ENCODE data around the gene C14orf93. TPM values are rescaled to one million over a fixed set of nuclear protein-coding genes. Genes with fewer than 3 reads are reported as not detected.

Gene C14orf93
- total RNA-seq, 4 donors from 2014 or later: 3.7 to 16.2 (median 6.7) TPM

GRCh38 chr14:23013054-23013748 is 3.3 kb upstream of the C14orf93 start:
- ATAC-seq (no peak), DNase-seq (no peak)
- no peak overlapping the region for H3K27ac ChIP-seq
- no peaks in the 10 kb centered on the region for H3K36me3 ChIP-seq
- H3K4me1 ChIP-seq: peaks cover 7 to 12% of the 10 kb centered on the region in 2 donors
- TF ChIP-seq, protein P1, sequence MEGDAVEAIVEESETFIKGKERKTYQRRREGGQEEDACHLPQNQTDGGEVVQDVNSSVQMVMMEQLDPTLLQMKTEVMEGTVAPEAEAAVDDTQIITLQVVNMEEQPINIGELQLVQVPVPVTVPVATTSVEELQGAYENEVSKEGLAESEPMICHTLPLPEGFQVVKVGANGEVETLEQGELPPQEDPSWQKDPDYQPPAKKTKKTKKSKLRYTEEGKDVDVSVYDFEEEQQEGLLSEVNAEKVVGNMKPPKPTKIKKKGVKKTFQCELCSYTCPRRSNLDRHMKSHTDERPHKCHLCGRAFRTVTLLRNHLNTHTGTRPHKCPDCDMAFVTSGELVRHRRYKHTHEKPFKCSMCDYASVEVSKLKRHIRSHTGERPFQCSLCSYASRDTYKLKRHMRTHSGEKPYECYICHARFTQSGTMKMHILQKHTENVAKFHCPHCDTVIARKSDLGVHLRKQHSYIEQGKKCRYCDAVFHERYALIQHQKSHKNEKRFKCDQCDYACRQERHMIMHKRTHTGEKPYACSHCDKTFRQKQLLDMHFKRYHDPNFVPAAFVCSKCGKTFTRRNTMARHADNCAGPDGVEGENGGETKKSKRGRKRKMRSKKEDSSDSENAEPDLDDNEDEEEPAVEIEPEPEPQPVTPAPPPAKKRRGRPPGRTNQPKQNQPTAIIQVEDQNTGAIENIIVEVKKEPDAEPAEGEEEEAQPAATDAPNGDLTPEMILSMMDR (IDR thresholded peaks at IDR 0.05 in 4 of 5, conservative IDR thresholded peaks at IDR 0.05 in 1 of 5): no peak
- intact Hi-C loops (cut with DNase I; ENCODE audit: low total_unique reads): no loop called here
- in situ Hi-C loops (cut with MboI; ENCODE audit: low sequenced_read_pairs in 4 of 4): no loop called here
- no peaks in the 10 kb centered on the region for H3K27me3 ChIP-seq
- H3K9me3 ChIP-seq: no peaks in the 10 kb centered on the region
- no peak overlapping the region for H3K4me3 ChIP-seq

DNA sequence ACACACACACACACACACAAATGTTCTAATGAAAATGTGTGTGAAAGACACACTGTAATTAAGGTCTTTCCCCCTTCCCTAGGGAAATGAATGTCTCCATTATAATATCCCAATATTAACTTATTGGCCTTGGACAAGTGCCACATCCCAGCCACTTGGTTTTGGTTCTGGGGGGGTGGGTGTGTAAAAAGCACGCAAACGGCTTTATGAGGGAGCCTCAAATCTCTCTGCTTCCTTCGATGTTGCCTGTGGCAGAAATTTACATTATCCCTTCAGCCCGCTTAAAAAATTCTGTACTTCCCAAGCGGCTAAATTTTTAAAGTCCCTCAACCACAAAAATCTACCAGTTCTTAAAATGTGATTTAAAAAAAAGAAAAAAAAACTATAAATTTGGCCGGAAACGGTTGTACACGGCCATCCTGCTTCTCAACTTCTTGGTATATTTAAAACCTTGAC is 432 bp downstream of the C14orf93 start:
- H3K9me3 ChIP-seq: no peaks in the 10 kb centered on the region
- H3K36me3 ChIP-seq: no peaks in the 10 kb centered on the region
- ATAC-seq: no peak
- in situ Hi-C loops (cut with MboI; ENCODE audit: low sequenced_read_pairs in 4 of 4): no loop called here
- intact Hi-C loops (cut with DNase I; ENCODE audit: low total_unique reads): no loop called here
- TF ChIP-seq, protein P1 (IDR thresholded peaks at IDR 0.05 in 4 of 5, conservative IDR thresholded peaks at IDR 0.05 in 1 of 5): no peak
- TF ChIP-seq POLR2A (IDR thresholded peaks at IDR 0.05): no peak
- peak overlapping the region; percentile 62 to 67 (median 64) for H3K4me3 ChIP-seq
- peak overlapping the region; percentile 84 to 87 (median 85) for H3K27ac ChIP-seq
- peaks cover 16 to 18% of the 10 kb centered on the region in 2 donors for H3K4me1 ChIP-seq
- no peaks in the 10 kb centered on the region for H3K27me3 ChIP-seq
- DNase-seq: no peak

DNA sequence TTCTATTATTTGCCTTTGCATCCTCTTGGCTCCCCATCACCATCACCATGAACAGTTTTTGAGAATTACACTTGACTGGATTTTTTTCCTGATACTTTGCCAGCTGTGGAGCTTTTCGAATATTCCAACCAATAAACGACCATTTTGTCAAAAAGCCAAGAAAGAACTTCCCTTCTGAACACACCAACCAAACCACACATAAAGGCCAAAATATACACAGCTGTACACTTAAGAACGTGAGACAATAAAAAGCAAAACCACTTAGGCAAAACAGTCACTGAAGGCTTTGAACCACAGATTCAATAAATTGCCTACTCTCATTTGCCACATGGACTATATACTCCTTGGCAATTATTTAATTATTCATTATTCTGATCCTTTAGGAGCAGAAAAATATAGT is 1.1 kb downstream of the C14orf93 start:
- H3K27ac ChIP-seq: peak overlapping the region in 3 of 4 donors; percentile 84 to 96 (median 87)
- H3K27me3 ChIP-seq: no peaks in the 10 kb centered on the region

DNA sequence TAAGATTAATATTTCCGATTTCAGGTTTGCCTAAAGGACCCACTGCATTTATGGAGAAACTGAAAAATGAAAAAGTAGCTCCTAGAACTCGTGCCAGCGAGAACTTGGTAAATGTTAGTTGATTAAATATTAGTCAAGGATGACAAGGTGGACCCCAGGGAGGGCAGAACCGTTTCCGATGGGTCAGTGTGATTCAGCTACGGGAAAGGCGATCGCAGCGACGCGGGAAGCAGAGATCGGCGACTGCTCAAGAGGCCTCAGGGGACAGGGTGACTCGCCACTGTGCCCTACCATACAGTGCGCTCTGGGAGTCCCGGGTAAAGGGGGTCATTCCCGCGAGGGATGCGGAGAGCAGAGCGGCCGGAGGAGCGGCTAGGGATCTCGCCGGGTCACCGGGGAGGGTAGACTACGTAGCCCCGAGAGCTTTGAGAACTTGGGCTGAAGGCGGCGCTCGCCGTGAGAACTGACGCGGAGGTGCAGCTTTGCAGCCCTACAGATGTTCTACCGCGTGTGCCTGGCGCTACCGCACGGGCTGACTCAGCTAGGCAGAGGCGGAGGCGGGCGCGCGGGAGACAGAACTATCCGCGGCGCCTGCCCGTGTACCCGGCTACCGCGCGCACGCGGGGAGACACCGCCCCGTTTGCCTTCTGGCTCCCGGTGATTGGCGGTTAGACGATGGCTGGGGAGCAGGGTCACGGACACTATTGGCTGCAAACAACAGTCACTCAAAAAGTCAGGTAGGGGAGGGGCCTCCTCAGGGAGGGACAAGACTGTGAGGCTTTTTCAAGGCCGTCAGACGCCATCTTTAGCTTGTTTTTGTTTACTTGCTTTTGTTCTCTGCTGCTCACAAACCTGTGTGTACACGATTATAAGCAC is 3.2 kb downstream of the C14orf93 start:
- Histone ChIP-seq H3K9me3 (no peaks in the 10 kb centered on the region), H3K27me3 (no peaks in the 10 kb centered on the region), H3K27ac (peak overlapping the region; percentile 96 to 98 (median 96)), H3K4me1 (peaks cover 16 to 18% of the 10 kb centered on the region in 2 donors), H3K36me3 (no peaks in the 10 kb centered on the region), H3K4me3 (peak overlapping the region; percentile 72 to 94 (median 78))
- DNase-seq (peak; percentile 98), ATAC-seq (peak; percentile 98 to 99)
- in situ Hi-C loops (cut with MboI; ENCODE audit: low sequenced_read_pairs in 4 of 4) (no loop called here), intact Hi-C loops (cut with DNase I; ENCODE audit: low total_unique reads) (loop anchor here (1.0 to 2.0 kb wide), 3 partner anchors 28 to 78 kb away; partner anchors contain the start of genes HAUS4, PRMT5 and PSMB5)
- TF ChIP-seq, protein P1 (IDR thresholded peaks at IDR 0.05 in 4 of 5, conservative IDR thresholded peaks at IDR 0.05 in 1 of 5): peak in 1 of 5 experiments; percentile 27
- peak; percentile 81 to 83 for TF ChIP-seq POLR2A (IDR thresholded peaks at IDR 0.05)

More for the DNA sequence above, 1.1 kb downstream of the C14orf93 start:
- H3K9me3 ChIP-seq: no peaks in the 10 kb centered on the region
- intact Hi-C loops (cut with DNase I; ENCODE audit: low total_unique reads): no loop called here
- peaks cover 16 to 18% of the 10 kb centered on the region in 2 donors for H3K4me1 ChIP-seq
- ATAC-seq: no peak
- no peaks in the 10 kb centered on the region for H3K36me3 ChIP-seq
- in situ Hi-C loops (cut with MboI; ENCODE audit: low sequenced_read_pairs in 4 of 4): no loop called here
- DNase-seq: no peak
- H3K4me3 ChIP-seq: peak overlapping the region in 1 of 4 donors; percentile 64
- TF ChIP-seq POLR2A (IDR thresholded peaks at IDR 0.05): no peak
- TF ChIP-seq, protein P1 (IDR thresholded peaks at IDR 0.05 in 4 of 5, conservative IDR thresholded peaks at IDR 0.05 in 1 of 5): no peak

Data from gastrocnemius medialis (tissue), 4 donors.